H9 (cell line): ENCODE measurements around the gene OR52E6. TPM values are rescaled to one million over a fixed set of nuclear protein-coding genes. Genes with fewer than 3 reads are reported as not detected.

Experiments used
- DNase-seq: peaks from one replicate; pipeline ENCODE4 v3.0.0-alpha.2; 2017
- H2AFZ ChIP-seq: one replicate; pipeline ENCODE4 v1.6.1; 2013; ENCODE audit warnings: mild to moderate bottlenecking, low read length, control low read depth, moderate library complexity
- H2AK5ac ChIP-seq: 2 replicates; pipeline ENCODE4 v1.6.1; 2013; ENCODE audit warnings: low read length, control low read depth, mixed read lengths; ENCODE audit not compliant: insufficient read length
- H2BK120ac ChIP-seq: one replicate; pipeline ENCODE4 v1.6.1; 2013; ENCODE audit warnings: low read depth, mild to moderate bottlenecking, low read length, control low read depth, inconsistent platforms; ENCODE audit not compliant: poor library complexity, severe bottlenecking
- H2BK12ac ChIP-seq: 2 replicates; pipeline ENCODE4 v1.6.1; 2013; ENCODE audit warnings: low read length, control low read depth, mixed read lengths, low read depth; ENCODE audit not compliant: insufficient read length
- H2BK15ac ChIP-seq: 2 replicates; pipeline ENCODE4 v1.6.1; 2013; ENCODE audit warnings: low read depth, low read length, control low read depth
- H2BK20ac ChIP-seq: one replicate; pipeline ENCODE4 v1.6.1; 2013; ENCODE audit warnings: low read depth, mild to moderate bottlenecking, low read length, control low read depth, inconsistent platforms; ENCODE audit not compliant: poor library complexity, severe bottlenecking
- H2BK5ac ChIP-seq: 2 replicates; pipeline ENCODE4 v1.6.1; 2013; ENCODE audit warnings: low read length, control low read depth, mixed read lengths; ENCODE audit not compliant: insufficient read length
- H3K14ac ChIP-seq: 2 replicates; pipeline ENCODE4 v1.6.1; 2013; ENCODE audit warnings: low read length, control low read depth; ENCODE audit not compliant: insufficient read depth
- H3K18ac ChIP-seq: 2 replicates; pipeline ENCODE4 v1.6.1; 2013; ENCODE audit warnings: low read depth, mild to moderate bottlenecking, mixed read lengths, low read length, control low read depth; ENCODE audit not compliant: insufficient read length
- H3K23ac ChIP-seq: 2 replicates; pipeline ENCODE4 v1.6.1; 2013; ENCODE audit warnings: low read length, control low read depth, mixed read lengths, low read depth; ENCODE audit not compliant: insufficient read length
- H3K23me2 ChIP-seq: 2 replicates; pipeline ENCODE4 v1.6.1; 2013; ENCODE audit warnings: low read depth, mild to moderate bottlenecking, mixed read lengths, low read length, control low read depth; ENCODE audit not compliant: insufficient read length, poor library complexity, severe bottlenecking
- H3K27ac ChIP-seq: 2 replicates; pipeline ENCODE4 v1.5.1; 2013; ENCODE audit warnings: low read length, control low read depth, mixed read lengths, low read depth; ENCODE audit not compliant: insufficient read length
- H3K27me3 ChIP-seq: 2 replicates; pipeline ENCODE4 v1.6.1; 2013; ENCODE audit warnings: low read length, control low read depth, inconsistent platforms; ENCODE audit not compliant: insufficient read depth
- H3K4ac ChIP-seq: 2 replicates; pipeline ENCODE4 v1.6.1; 2013; ENCODE audit warnings: low read depth, mild to moderate bottlenecking, control low read depth, inconsistent platforms, low read length, moderate library complexity
- H3K4me1 ChIP-seq: 2 replicates; pipeline ENCODE4 v1.6.1; 2013; ENCODE audit warnings: low read length, control low read depth, inconsistent platforms; ENCODE audit not compliant: insufficient read depth
- H3K4me2 ChIP-seq: 2 replicates; pipeline ENCODE4 v1.6.1; 2013; ENCODE audit warnings: low read length, control low read depth, mixed read lengths; ENCODE audit not compliant: insufficient read length, insufficient read depth
- H3K56ac ChIP-seq: 2 replicates; pipeline ENCODE4 v1.6.1; 2013; ENCODE audit warnings: low read depth, mild to moderate bottlenecking, mixed read lengths, low read length, control low read depth; ENCODE audit not compliant: insufficient read length
- H3K79me1 ChIP-seq: 2 replicates; pipeline ENCODE4 v1.6.1; 2013; ENCODE audit warnings: low read depth, mild to moderate bottlenecking, moderate library complexity, low read length, control low read depth, inconsistent platforms; ENCODE audit not compliant: insufficient read depth, poor library complexity, severe bottlenecking
- H3K79me2 ChIP-seq: 2 replicates; pipeline ENCODE4 v1.6.1; 2013; ENCODE audit warnings: low read length, control low read depth, inconsistent platforms; ENCODE audit not compliant: insufficient read depth
- H3K9ac ChIP-seq: 2 replicates; pipeline ENCODE4 v1.6.1; 2013; ENCODE audit warnings: low read length, control low read depth, mixed read lengths; ENCODE audit not compliant: insufficient read length; ENCODE audit errors: extremely low read depth
- H3K9me3 ChIP-seq: one replicate; pipeline ENCODE4 v1.6.1; 2013; ENCODE audit warnings: low read depth, low read length, inconsistent platforms; ENCODE audit not compliant: control insufficient read depth
- H3T11ph ChIP-seq: one replicate; pipeline ENCODE4 v1.6.1; 2013; ENCODE audit warnings: mild to moderate bottlenecking, low read length, control low read depth, inconsistent platforms
- H4K20me1 ChIP-seq: one replicate; pipeline ENCODE4 v1.6.1; 2013; ENCODE audit not compliant: control insufficient read depth, insufficient read length, insufficient read depth
- H4K5ac ChIP-seq: 2 replicates; pipeline ENCODE4 v1.6.1; 2013; ENCODE audit warnings: low read depth, mild to moderate bottlenecking, mixed read lengths, low read length, control low read depth; ENCODE audit not compliant: insufficient read length
- H4K8ac ChIP-seq: replicated peaks from 2 replicates; pipeline ENCODE4 v1.6.1; 2013; ENCODE audit warnings: low read length, control low read depth, mixed read lengths, low read depth; ENCODE audit not compliant: insufficient read length
- H4K91ac ChIP-seq: 2 replicates; pipeline ENCODE4 v1.6.1; 2013; ENCODE audit warnings: low read depth, mild to moderate bottlenecking, moderate library complexity, mixed read lengths, low read length, control low read depth; ENCODE audit not compliant: insufficient read length
- H3K27ac Mint-ChIP-seq, 3 experiments: 2 replicates in 2 of 3; 3 replicates in 1 of 3; pipeline ENCODE4 v1.8.0; 2020 to 2021; ENCODE audit warnings: mixed read lengths in 3 of 3, mild to moderate bottlenecking in 1 of 3, moderate library complexity in 1 of 3
- H3K27me3 Mint-ChIP-seq: 2 replicates; pipeline ENCODE4 v1.8.0; 2021; ENCODE audit warnings: low read depth, mild to moderate bottlenecking, moderate library complexity, mixed read lengths
- H3K36me3 Mint-ChIP-seq, 3 experiments: 2 replicates in 2 of 3; 3 replicates in 1 of 3; pipeline ENCODE4 v1.8.0; 2020 to 2021; ENCODE audit warnings: low read depth in 3 of 3, mixed read lengths in 3 of 3; ENCODE audit not compliant: insufficient read depth in 1 of 3
- H3K4me1 Mint-ChIP-seq, 2 experiments: 2 replicates each; pipeline ENCODE4 v1.8.0; 2020; ENCODE audit warnings: mixed read lengths in 2 of 2
- H3K4me3 Mint-ChIP-seq, 2 experiments: 2 replicates in 1 of 2; 3 replicates in 1 of 2; pipeline ENCODE4 v1.8.0; 2020 to 2021; ENCODE audit warnings: mild to moderate bottlenecking in 2 of 2, mixed read lengths in 2 of 2, moderate library complexity in 1 of 2
- H3K9me3 Mint-ChIP-seq, 2 experiments: 2 replicates in 1 of 2; 3 replicates in 1 of 2; pipeline ENCODE4 v1.8.0; 2020; ENCODE audit warnings: mild to moderate bottlenecking in 2 of 2, mixed read lengths in 2 of 2, moderate library complexity in 1 of 2
- CTCF ChIP-seq: fragments of 200-600 bp; sonication (generic); conservative IDR thresholded peaks from 3 replicates; pipeline ENCODE4 v1.8.0; 2021; ENCODE audit warnings: antibody characterized with exemption, mild to moderate bottlenecking
- WGBS: extraction: QIAGEN DNeasy Blood & Tissue Kit; methylation state at CpG from one replicate; pipeline ENCODE4 v1.1.7; 2013; ENCODE audit warnings: missing lambda C conversion rate, low lambda C conversion rate, mixed read lengths; ENCODE audit not compliant: insufficient read length; ENCODE audit errors: extremely low coverage; 5-methylcytosine and 5-hydroxymethylcytosine counted together
- total RNA-seq: library from RNA; stranded (reverse); gene quantifications from 2 replicates; pipeline ENCODE4 v1.2.1, GENCODE V29; 2021

The OR52E6 gene
- total RNA-seq, 1 experiment from 2014 or later = not detected

- TF ChIP-seq CTCF = no peak
Observed at GRCh38 chr11:5818245-5818886, 23.3 kb downstream of the OR52E6 start.

More at GRCh38 chr11:5818245-5818886, 23.3 kb downstream of the OR52E6 start:
- no peak overlapping the region for H3K14ac ChIP-seq
- no peak overlapping the region for H3T11ph ChIP-seq
- no peak overlapping the region for H3K18ac ChIP-seq
- H3K9me3 Mint-ChIP-seq = no peaks in the 10 kb centered on the region
- H3K4me3 Mint-ChIP-seq = no peak overlapping the region
- no peak overlapping the region for H3K9ac ChIP-seq
- no peak overlapping the region for H2BK5ac ChIP-seq
- H3K27ac Mint-ChIP-seq = no peak overlapping the region
- no peak overlapping the region for H4K5ac ChIP-seq
- H2BK20ac ChIP-seq = no peak overlapping the region
- H3K4ac ChIP-seq = no peak overlapping the region
- H4K8ac ChIP-seq = no peak overlapping the region
- H3K27ac ChIP-seq = no peak overlapping the region
- H3K4me1 ChIP-seq = no peaks in the 10 kb centered on the region
- no peak overlapping the region for H2BK15ac ChIP-seq
- no peaks in the 10 kb centered on the region for H3K27me3 ChIP-seq
- H3K79me1 ChIP-seq = no peaks in the 10 kb centered on the region
- no peak overlapping the region for H2BK12ac ChIP-seq
- no peak overlapping the region for H4K91ac ChIP-seq
- DNase-seq = no peak
- no peaks in the 10 kb centered on the region for H3K23me2 ChIP-seq
- H2BK120ac ChIP-seq = no peak overlapping the region
- H3K4me2 ChIP-seq = no peak overlapping the region
- H4K20me1 ChIP-seq = no peaks in the 10 kb centered on the region
- H2AFZ ChIP-seq = no peak overlapping the region
- no peaks in the 10 kb centered on the region for H3K9me3 ChIP-seq
- H3K27me3 Mint-ChIP-seq = no peaks in the 10 kb centered on the region
- H3K4me1 Mint-ChIP-seq = peaks cover 5 to 8% of the 10 kb centered on the region in 2 experiments
- WGBS = no CpG with 5 or more reads among the region's 1 CpG
- no peak overlapping the region for H3K23ac ChIP-seq
- no peaks in the 10 kb centered on the region for H3K79me2 ChIP-seq
- no peak overlapping the region for H2AK5ac ChIP-seq
- H3K56ac ChIP-seq = no peak overlapping the region
- no peaks in the 10 kb centered on the region for H3K36me3 Mint-ChIP-seq
